Measurements from ENCODE around the gene PRDM15. TPM values are rescaled to one million over a fixed set of nuclear protein-coding genes. Genes with fewer than 3 reads are reported as not detected.

The PRDM15 gene
- total RNA-seq, 1 donor: 7.2 TPM

DNA sequence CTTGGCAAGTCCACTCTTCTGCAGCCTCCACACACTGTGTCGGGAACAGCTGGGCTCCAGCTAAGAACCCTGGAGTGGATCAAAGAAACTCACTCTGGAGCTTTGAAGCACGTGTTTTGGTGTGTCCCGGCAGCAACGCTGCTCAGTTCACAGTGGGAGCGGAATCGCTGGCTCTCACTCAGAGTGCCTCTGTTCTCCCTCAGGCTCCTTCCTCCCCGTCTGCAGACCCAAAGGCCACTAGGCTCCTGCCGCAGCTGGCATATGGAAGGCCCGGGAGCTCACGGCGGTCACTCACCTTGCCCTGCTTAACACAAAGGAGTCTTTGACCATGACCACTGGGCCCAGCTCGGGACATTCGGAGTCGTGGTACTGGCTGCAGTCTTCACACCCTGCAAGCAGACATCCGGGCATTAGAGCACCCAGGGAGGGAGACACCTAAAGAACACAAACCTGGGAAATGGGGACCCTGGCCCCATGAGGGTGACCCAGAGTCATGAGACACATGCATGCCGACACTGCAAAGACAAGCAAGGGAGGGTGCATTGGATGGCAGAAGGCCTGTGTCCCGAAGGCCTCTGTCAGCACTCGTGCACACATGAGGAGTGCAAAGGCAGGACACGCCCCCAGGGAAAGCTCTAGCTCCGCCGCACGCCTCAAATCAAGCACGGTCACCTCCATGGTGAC, 19.7 kb downstream of the PRDM15 start:
- H3K4me3 ChIP-seq (ENCODE audit: insufficient read depth, low read length): no peak overlapping the region
- no peak overlapping the region for H3K4me2 ChIP-seq (ENCODE audit: insufficient read depth, low read length)
- TF ChIP-seq, protein P1, sequence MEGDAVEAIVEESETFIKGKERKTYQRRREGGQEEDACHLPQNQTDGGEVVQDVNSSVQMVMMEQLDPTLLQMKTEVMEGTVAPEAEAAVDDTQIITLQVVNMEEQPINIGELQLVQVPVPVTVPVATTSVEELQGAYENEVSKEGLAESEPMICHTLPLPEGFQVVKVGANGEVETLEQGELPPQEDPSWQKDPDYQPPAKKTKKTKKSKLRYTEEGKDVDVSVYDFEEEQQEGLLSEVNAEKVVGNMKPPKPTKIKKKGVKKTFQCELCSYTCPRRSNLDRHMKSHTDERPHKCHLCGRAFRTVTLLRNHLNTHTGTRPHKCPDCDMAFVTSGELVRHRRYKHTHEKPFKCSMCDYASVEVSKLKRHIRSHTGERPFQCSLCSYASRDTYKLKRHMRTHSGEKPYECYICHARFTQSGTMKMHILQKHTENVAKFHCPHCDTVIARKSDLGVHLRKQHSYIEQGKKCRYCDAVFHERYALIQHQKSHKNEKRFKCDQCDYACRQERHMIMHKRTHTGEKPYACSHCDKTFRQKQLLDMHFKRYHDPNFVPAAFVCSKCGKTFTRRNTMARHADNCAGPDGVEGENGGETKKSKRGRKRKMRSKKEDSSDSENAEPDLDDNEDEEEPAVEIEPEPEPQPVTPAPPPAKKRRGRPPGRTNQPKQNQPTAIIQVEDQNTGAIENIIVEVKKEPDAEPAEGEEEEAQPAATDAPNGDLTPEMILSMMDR (IDR thresholded peaks at IDR 0.05; ENCODE audit: extremely low read depth, low read depth, low read length): no peak
- no peaks in the 10 kb centered on the region for H3K27me3 ChIP-seq (ENCODE audit: insufficient read depth, low read length)
- H3K79me2 ChIP-seq (ENCODE audit: insufficient read depth, low read length): peaks cover 16% of the 10 kb centered on the region
- peaks cover 7% of the 10 kb centered on the region for H3K4me1 ChIP-seq (ENCODE audit: insufficient read depth, low read length)
- no peaks in the 10 kb centered on the region for H3K9me3 ChIP-seq (ENCODE audit: low read depth, low read length)
- no peak overlapping the region for H3K27ac ChIP-seq (ENCODE audit: low read depth, low read length)
- peaks cover 22% of the 10 kb centered on the region for H3K36me3 ChIP-seq (ENCODE audit: insufficient read depth, low read length)
- DNase-seq (ENCODE audit: insufficient read length, low spot score, missing footprints): no peak
- H4K20me1 ChIP-seq (ENCODE audit: insufficient read depth, low read length): no peaks in the 10 kb centered on the region
- no peak overlapping the region for H2AFZ ChIP-seq (ENCODE audit: low read length)

DNA sequence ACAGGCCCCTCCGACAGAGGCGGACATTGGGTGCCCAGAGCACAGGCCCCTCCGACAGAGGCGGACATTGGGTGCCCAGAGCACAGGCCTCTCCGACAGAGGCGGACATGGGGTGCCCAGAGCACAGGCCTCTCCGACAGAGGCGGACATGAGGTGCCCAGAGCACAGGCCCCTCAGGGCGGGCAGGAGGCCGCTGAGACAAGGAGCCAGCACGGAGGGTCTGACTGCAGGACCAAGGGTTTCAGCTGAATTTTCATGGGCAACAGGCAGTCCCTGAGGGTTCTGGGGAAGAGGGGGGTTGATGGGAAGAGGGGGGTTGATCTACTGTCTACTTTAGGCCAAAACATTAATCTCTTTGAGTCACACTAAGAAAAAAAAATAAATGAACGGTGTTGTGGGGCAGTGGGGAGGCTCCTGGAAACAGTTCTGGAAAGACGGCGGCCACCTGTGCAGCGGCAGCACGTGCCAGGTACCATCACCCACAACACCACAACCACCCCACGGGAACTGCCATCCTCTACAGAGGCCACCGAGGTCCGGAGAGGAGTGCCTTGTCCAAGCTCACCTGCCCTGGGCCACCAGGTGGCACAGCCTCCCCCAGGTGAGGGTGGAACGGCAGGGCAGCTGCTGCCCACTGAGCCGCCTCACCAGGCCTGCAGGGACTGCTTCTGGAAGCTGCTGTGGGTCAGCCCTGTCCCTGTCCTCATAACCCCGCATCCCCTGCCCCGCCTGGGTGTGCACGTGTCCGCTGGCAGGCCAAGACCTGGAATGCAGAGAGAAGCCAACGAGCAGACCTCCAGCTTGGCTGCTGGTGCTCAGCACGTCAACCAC, 20.5 kb downstream of the PRDM15 start:
- H3K27me3 ChIP-seq (ENCODE audit: insufficient read depth, low read length): no peaks in the 10 kb centered on the region
- no peaks in the 10 kb centered on the region for H4K20me1 ChIP-seq (ENCODE audit: insufficient read depth, low read length)
- peaks cover 7% of the 10 kb centered on the region for H3K4me1 ChIP-seq (ENCODE audit: insufficient read depth, low read length)
- no peaks in the 10 kb centered on the region for H3K9me3 ChIP-seq (ENCODE audit: low read depth, low read length)
- H3K27ac ChIP-seq (ENCODE audit: low read depth, low read length): no peak overlapping the region
- no peak overlapping the region for H3K4me2 ChIP-seq (ENCODE audit: insufficient read depth, low read length)
- no peak overlapping the region for H3K4me3 ChIP-seq (ENCODE audit: insufficient read depth, low read length)
- H3K79me2 ChIP-seq (ENCODE audit: insufficient read depth, low read length): peaks cover 14% of the 10 kb centered on the region
- H3K36me3 ChIP-seq (ENCODE audit: insufficient read depth, low read length): peaks cover 27% of the 10 kb centered on the region
- TF ChIP-seq, protein P1 (IDR thresholded peaks at IDR 0.05; ENCODE audit: extremely low read depth, low read depth, low read length): no peak
- DNase-seq (ENCODE audit: insufficient read length, low spot score, missing footprints): peak; percentile 46
- no peak overlapping the region for H2AFZ ChIP-seq (ENCODE audit: low read length)

DNA sequence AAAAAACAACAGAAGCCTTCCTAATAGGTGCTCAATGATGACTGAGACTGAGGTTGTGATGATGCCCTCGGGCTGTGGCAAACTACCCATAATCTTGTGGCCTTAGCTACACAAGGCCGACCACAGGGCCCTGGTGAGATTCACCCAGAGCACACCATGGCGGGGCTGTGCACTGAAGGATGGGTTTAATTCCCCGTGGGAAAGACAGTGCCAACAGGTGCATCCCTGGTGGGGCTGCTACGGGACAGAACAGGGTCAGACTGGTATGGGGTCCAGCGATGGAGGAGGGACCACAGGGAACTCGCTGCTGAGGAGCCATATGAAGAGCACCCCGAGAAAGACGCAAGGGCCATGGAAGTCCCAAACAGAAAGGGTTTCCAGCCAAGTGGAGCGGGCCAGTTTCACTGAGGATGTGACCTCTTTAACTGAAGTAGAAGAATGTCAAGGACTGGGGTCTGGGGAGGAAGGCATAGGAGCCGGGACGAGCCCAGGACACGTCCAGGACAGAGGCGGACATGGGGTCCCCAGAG, 21.3 kb downstream of the PRDM15 start:
- TF ChIP-seq, protein P1 (IDR thresholded peaks at IDR 0.05; ENCODE audit: extremely low read depth, low read depth, low read length): no peak
- Histone ChIP-seq H2AFZ (ENCODE audit: low read length) (no peak overlapping the region), H3K4me1 (ENCODE audit: insufficient read depth, low read length) (no peaks in the 10 kb centered on the region), H4K20me1 (ENCODE audit: insufficient read depth, low read length) (no peaks in the 10 kb centered on the region), H3K9me3 (ENCODE audit: low read depth, low read length) (no peaks in the 10 kb centered on the region), H3K4me2 (ENCODE audit: insufficient read depth, low read length) (no peak overlapping the region), H3K27me3 (ENCODE audit: insufficient read depth, low read length) (no peaks in the 10 kb centered on the region), H3K27ac (ENCODE audit: low read depth, low read length) (no peak overlapping the region), H3K4me3 (ENCODE audit: insufficient read depth, low read length) (no peak overlapping the region), H3K36me3 (ENCODE audit: insufficient read depth, low read length) (peaks cover 32% of the 10 kb centered on the region), H3K79me2 (ENCODE audit: insufficient read depth, low read length) (peaks cover 14% of the 10 kb centered on the region)
- DNase-seq (ENCODE audit: insufficient read length, low spot score, missing footprints): peak; percentile 57

DNA sequence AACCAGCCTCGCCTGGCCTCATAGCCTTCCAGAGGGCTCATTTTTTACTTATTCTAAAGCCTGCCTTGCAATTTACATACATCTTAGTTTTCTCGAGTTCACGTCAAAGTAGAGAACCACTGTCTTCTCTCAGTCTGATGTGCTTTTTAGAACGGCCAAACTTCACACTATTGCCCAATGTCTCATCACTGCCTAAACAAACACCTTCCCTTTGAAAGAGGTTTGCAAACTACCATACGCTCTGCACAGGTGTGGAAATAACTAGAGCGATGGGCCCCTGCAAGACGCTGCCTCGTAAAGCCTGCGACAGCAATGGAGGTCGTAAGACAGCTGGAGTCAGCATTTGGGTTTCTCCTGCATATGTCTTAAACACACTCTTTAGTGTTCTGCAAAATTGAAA, 22.6 kb downstream of the PRDM15 start:
- peaks cover 5% of the 10 kb centered on the region for H3K79me2 ChIP-seq (ENCODE audit: insufficient read depth, low read length)
- no peaks in the 10 kb centered on the region for H3K9me3 ChIP-seq (ENCODE audit: low read depth, low read length)
- H4K20me1 ChIP-seq (ENCODE audit: insufficient read depth, low read length): no peaks in the 10 kb centered on the region
- TF ChIP-seq, protein P1 (IDR thresholded peaks at IDR 0.05; ENCODE audit: extremely low read depth, low read depth, low read length): no peak
- DNase-seq (ENCODE audit: insufficient read length, low spot score, missing footprints): peak; percentile 35
- H3K36me3 ChIP-seq (ENCODE audit: insufficient read depth, low read length): peaks cover 32% of the 10 kb centered on the region
- no peaks in the 10 kb centered on the region for H3K4me1 ChIP-seq (ENCODE audit: insufficient read depth, low read length)
- no peak overlapping the region for H3K4me2 ChIP-seq (ENCODE audit: insufficient read depth, low read length)
- no peak overlapping the region for H3K4me3 ChIP-seq (ENCODE audit: insufficient read depth, low read length)
- H2AFZ ChIP-seq (ENCODE audit: low read length): no peak overlapping the region
- H3K27me3 ChIP-seq (ENCODE audit: insufficient read depth, low read length): no peaks in the 10 kb centered on the region
- no peak overlapping the region for H3K27ac ChIP-seq (ENCODE audit: low read depth, low read length)
